Ishikawa (cell line): Measurements from ENCODE around the gene WIPF2.
A peak's percentile ranks its signal among the peaks of the same experiment; 100 is the strongest.

Source experiments
- CEBPB ChIP-seq: IDR thresholded peaks from 2 replicates; pipeline ENCODE4 v1.6.1; 2012
- CREB1 ChIP-seq: IDR thresholded peaks from 2 replicates; pipeline ENCODE4 v1.6.1; 2012; ENCODE audit warnings: low read depth
- EGR1 ChIP-seq: IDR thresholded peaks from 2 replicates; pipeline ENCODE4 v1.6.1; 2012
- EP300 ChIP-seq: IDR thresholded peaks from 2 replicates; pipeline ENCODE4 v1.6.1; 2012; ENCODE audit warnings: borderline replicate concordance
- FOXM1 ChIP-seq: IDR thresholded peaks from 2 replicates; pipeline ENCODE4 v1.6.1; 2012; ENCODE audit warnings: low read depth, borderline replicate concordance
- MAX ChIP-seq: IDR thresholded peaks from 2 replicates; pipeline ENCODE4 v1.6.1; 2012
- NFIC ChIP-seq: IDR thresholded peaks from 2 replicates; pipeline ENCODE4 v1.6.1; 2012
- RAD21 ChIP-seq: IDR thresholded peaks from 2 replicates; pipeline ENCODE4 v1.6.1; 2012; ENCODE audit warnings: low read depth
- REST ChIP-seq: IDR thresholded peaks from 2 replicates; pipeline ENCODE4 v1.6.1; 2012; ENCODE audit warnings: low read depth, mild to moderate bottlenecking
- TAF1 ChIP-seq: IDR thresholded peaks from 2 replicates; pipeline ENCODE4 v1.6.1; 2012; ENCODE audit warnings: low read depth, mild to moderate bottlenecking
- TCF12 ChIP-seq: IDR thresholded peaks from 2 replicates; pipeline ENCODE4 v1.6.1; 2012; ENCODE audit warnings: low read depth
- TEAD4 ChIP-seq: IDR thresholded peaks from 2 replicates; pipeline ENCODE4 v1.6.1; 2012
- USF1 ChIP-seq: IDR thresholded peaks from 2 replicates; pipeline ENCODE4 v1.6.1; 2012
- YY1 ChIP-seq: IDR thresholded peaks from 2 replicates; pipeline ENCODE4 v1.6.1; 2012; ENCODE audit warnings: low read depth
- ZBTB7A ChIP-seq: IDR thresholded peaks from 2 replicates; pipeline ENCODE4 v1.6.1; 2012; ENCODE audit warnings: low read depth

Gene WIPF2

GRCh38 chr17:40315206-40315605, 96.1 kb downstream of the WIPF2 start:
- TF ChIP-seq TEAD4: no peak

- TF ChIP-seq TAF1 (no peak), EP300 (no peak), CREB1 (no peak), CEBPB (no peak), USF1 (no peak), RAD21 (no peak), YY1 (no peak), MAX (no peak), NFIC (no peak), EGR1 (no peak), TEAD4 (no peak), REST (no peak), FOXM1 (no peak), TCF12 (no peak), ZBTB7A (no peak)
Observed at GRCh38 chr17:40315678-40316570, 96.8 kb downstream of the WIPF2 start.

GRCh38 chr17:40316571-40317344, 97.7 kb downstream of the WIPF2 start:
- TF ChIP-seq TCF12 (peak; percentile 89), YY1 (peak; percentile 73), EGR1 (no peak), NFIC (peak; percentile 61), MAX (peak; percentile 45; the same call in 1 of the 2 replicates), TEAD4 (peak; percentile 94), RAD21 (no peak), FOXM1 (no peak), EP300 (peak; percentile 74; the same call in 1 of the 2 replicates)

- TF ChIP-seq RAD21: peak; percentile 37; the same call in 1 of the 2 replicates
- no peak for TF ChIP-seq REST
Observed at GRCh38 chr17:40317345-40317873, 98.3 kb downstream of the WIPF2 start.

GRCh38 chr17:40317880-40318829, 99.1 kb downstream of the WIPF2 start:
- no peak for TF ChIP-seq TEAD4
- peak; percentile 77; the same call in 1 of the 2 replicates for TF ChIP-seq TAF1
- no peak for TF ChIP-seq FOXM1
- TF ChIP-seq CREB1: no peak
- peak; percentile 88 for TF ChIP-seq YY1
- TF ChIP-seq MAX: peak; percentile 88
- no peak; the same call in 1 of the 2 replicates for TF ChIP-seq EP300
- TF ChIP-seq EGR1: peak; percentile 56; the same call in 1 of the 2 replicates
- no peak for TF ChIP-seq NFIC
- no peak for TF ChIP-seq RAD21
- TF ChIP-seq REST: 0 out of 2 replicates have a peak, but pooled peaks have one; percentile 9
- peak; percentile 94 for TF ChIP-seq ZBTB7A
- 0 out of 2 replicates have a peak, but pooled peaks have one; percentile 29 for TF ChIP-seq TCF12
- peak; percentile 95 for TF ChIP-seq USF1
- TF ChIP-seq CEBPB: no peak
